ENCODE results near the gene DPF1.
"Not testable (repeated sequence)": the region's sequence is repeated elsewhere in the genome, so short reads cannot be mapped to it uniquely, and the experiment has no call there.

DPF1 gene

GRCh38 chr19:38224014-38224862 lies at the start of gene DPF1:
Gene DPF1 (minus strand): TSS chr19:38224222. CDS start chr19:38224142, 80 bp downstream.
- FAIRE-seq: no peak

DNA sequence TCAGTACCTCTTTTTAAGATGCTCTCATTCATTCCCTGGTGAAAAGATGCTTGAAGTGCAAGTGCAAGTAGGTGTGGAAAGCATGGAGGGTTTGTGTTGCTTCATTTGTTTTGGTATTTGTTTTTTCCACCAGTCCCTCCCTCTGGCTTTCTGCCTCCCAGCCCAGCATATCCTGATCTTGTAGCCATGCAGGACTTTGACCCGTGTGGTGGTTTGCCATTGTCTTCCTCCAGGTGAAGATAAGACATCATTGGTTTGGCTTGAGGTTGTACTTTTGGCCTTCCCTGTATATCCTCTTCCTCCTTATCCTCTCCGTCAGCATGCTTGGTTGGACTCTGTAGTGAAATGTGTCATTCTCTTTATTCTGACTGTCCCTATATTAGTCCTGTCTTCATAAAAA lies 49.5 kb upstream of the DPF1 start:
- FAIRE-seq: no peak

DNA sequence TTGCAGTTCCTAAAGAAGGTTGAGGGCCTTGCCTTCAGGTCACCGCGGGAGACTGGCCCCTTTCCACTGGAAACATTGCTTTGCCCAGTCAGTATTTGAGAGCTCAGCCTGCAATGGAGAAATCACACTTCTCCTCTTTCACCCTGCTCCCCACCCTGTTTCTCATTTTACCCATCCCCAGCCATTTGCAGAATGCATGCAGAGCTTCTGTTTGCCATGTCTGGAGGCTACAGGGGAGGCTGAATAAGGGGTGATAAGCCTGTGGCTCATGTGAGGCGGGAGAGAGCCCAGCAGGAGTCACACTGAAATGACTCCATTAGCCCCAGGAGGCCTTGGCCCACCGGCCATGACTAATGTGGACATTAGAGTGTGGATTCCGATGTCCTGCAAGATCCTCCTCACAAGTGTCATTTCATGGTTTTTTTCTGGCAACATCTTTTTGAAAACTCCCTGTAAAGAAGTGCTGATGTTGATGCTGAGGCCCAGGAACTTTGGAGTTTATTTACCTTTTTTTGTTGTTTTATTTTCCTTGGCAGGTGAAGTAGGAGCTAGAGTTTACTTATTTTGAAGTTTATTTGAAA lies 46.7 kb upstream of the DPF1 start:
- FAIRE-seq: no peak

DNA sequence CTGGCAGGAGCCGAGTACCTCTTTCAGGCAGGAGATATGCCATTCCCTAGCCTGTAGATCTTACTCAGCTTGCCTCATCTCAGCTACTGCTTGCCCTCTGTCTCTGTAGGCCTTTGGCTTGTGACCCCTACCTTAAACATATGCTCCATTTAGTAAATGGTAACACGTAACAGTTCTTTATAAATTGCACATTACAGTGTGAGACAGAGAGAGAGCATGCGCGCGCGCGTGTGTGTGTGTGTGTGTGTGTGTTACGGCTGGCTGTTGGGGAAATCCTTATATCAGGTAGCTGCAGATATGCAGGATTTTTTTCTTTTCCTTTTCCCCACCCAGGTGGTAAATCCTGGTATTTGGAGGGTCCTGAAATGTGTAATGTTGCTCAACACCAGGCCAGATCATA lies 44.5 kb upstream of the DPF1 start:
- FAIRE-seq: no peak

GRCh38 chr19:38267761-38268483 lies 43.9 kb upstream of the DPF1 start:
- no peak for FAIRE-seq

- FAIRE-seq: no peak
These were observed 43.1 kb upstream of the DPF1 start for GRCh38 chr19:38266981-38267597.

DNA sequence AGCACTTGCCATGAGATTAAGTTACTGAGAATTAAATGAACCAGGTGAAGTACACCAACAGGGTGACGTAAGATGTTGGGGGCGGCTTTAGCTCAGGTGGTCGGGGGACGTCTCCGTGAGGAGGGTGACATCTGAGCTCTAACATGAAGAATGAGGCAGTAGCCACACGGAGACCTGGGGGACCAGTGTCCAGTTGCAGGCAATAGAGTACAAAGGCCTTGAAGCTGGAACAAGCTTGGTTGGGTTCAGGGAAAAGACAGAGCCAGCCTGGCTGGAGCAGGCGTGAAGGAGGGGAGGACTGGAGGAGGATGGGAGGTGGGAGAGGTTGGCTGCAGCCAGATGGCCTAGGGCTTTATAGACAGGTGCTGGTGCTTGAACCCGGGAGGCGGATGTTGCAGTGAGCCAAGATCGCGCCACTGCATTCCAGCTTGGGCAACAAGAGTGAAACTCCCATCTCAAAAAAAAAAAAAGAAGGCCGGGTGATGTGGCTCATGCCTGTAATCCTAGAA lies 42.0 kb upstream of the DPF1 start:
- no peak for FAIRE-seq

- FAIRE-seq: no peak
These were observed 41.3 kb upstream of the DPF1 start for GRCh38 chr19:38265213-38265861.

- FAIRE-seq: no peak
These were observed 40.6 kb upstream of the DPF1 start, which contains the start of gene SPINT2 for GRCh38 chr19:38264486-38265212. Gene SPINT2 (plus strand): TSS chr19:38264573. CDS start chr19:38264893, 320 bp downstream.

DNA sequence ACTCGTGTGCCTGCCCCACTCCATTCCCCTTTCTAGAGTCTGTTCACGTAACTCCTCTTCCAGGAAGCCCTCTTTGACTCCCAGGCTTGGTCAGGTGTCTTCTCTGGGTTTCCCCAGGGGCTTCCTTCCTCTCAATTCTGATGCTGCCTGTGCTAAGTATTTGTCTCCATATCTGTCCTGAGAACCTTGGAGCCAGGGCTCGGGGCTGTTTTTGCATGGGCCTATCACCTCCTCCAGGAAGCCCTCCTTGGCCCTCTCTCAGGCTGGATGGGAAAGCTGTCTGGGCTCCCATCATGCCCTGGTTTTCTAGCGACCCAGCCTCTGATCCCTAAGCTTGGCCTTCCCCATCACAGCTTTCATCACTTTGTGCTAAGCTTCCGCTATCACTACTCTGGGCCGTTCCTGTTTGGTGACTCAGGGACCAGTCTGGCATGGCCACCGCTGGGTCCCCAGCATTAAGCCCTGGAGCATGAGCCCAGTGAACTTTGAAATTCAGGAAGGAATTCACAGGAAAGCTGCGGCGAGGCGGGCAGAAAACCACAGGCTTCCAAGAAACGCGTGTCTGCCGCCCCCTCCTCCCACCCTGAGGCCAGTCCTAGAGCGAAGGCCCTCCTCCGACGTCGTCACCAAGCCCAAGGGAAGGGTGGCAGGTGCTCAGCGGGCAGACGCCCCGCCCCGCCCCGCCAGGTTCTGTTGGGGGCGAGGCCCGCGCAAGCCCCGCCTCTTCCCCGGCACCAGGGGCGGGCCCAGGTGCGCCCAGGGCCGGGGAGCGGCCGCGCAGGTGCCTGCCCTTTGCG lies 39.9 kb upstream of the DPF1 start:
- FAIRE-seq: no peak

- FAIRE-seq: no peak
These were observed 38.7 kb upstream of the DPF1 start for GRCh38 chr19:38262585-38263268.

- not testable (repeated sequence) for FAIRE-seq
These were observed 37.9 kb upstream of the DPF1 start for GRCh38 chr19:38261942-38262341.

- no peak for FAIRE-seq
These were observed 31.5 kb upstream of the DPF1 start for GRCh38 chr19:38255383-38256014.

DNA sequence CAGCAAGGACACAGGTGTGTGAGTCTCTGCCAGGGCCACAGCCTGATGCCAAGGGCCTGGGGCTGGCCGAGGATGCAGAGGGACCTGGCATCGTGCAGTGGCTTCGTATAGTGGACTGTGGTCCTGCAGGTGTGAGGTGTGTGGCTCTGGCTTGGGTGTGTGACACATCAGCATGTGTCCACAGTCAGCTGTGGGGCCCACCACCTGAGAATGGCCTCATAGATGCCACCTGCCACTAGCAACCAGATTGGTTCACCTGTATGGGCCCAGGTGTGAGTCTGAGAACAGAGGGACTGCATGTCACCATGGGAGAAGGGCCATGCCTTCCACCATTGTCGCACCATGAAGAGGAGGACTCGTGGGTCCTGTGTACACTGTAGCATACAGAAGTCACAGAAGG lies 29.8 kb upstream of the DPF1 start:
- no peak for FAIRE-seq

DNA sequence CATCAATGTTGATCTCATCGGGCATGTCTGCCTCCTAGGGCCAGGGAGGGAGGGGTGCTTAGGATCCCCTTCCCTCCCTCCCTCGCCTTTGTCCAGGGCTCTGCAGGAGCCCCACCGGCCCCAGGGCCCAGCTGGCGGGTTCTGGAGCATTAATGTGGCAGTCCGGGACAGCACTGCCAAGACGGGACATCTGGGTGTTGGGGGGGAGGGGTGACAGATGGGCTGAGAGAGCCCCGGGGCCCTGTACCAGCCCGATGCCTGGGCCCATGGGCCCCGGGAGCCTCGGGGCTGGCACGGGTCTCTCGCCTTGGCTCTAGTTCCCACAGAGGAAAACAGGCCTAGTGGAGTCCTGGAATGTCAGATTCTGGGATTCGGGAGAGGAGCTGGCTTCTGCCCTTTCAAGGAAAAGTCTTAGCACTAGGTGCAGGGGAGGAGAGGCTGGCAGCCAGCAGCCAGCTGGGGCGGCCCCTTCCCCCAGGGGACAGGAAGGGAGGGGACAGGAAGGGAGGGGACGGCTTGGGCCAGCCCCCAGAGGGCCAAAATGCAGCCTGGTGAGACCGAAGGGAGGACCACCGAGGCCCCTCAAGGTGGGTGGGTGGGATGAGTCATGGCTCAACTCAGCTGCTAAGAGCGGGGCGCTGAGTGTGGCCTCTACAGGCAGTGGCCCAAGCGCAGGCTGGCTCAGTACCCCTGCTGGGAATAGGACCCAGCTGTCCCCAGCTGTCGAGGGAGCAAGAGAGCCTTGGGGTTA lies 29.1 kb upstream of the DPF1 start:
- FAIRE-seq: no peak

DNA sequence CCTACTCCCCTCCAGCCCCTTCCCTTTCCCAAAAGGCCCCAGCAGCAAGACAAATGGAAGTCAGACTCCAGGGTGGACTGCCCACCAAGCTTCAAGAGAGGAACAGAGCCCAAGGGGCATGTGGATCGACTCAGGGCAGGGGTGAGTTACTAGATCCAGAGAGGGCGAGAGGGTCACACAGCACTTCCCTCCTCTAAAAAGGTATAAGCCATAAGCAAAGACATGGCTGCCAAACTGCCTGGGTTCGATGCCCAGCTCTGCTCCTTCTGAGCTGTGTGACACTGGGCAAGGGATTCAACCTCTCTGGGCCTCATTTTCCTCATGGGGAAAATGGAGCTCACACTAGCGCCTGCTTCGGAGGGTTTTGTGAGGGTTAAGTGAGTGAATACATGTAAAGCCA lies 28.4 kb upstream of the DPF1 start:
- no peak for FAIRE-seq

DNA sequence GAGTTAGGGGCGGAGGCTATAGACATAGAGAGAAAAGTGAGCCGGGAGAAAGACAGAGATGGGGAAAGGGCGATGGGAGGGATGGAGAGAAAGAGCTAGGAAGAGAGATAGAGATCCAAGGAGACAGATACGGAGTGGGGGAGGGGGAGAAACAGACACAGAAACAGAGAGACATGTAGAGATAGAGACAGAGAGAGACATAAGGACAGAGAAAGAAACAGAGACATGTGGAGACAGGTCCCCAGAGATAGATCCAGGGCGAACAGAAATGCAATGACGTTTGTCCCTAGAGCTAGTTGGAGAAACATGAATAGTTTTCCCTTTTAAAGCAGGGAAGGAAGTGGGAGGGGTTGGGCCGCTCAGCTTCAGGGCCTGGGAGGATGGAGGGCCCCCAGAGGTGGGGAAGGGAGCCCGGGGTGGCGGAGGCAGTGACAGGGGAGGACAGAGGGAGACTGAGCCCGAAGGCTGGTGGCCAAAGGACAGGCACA lies 27.6 kb upstream of the DPF1 start:
- FAIRE-seq: no peak

DNA sequence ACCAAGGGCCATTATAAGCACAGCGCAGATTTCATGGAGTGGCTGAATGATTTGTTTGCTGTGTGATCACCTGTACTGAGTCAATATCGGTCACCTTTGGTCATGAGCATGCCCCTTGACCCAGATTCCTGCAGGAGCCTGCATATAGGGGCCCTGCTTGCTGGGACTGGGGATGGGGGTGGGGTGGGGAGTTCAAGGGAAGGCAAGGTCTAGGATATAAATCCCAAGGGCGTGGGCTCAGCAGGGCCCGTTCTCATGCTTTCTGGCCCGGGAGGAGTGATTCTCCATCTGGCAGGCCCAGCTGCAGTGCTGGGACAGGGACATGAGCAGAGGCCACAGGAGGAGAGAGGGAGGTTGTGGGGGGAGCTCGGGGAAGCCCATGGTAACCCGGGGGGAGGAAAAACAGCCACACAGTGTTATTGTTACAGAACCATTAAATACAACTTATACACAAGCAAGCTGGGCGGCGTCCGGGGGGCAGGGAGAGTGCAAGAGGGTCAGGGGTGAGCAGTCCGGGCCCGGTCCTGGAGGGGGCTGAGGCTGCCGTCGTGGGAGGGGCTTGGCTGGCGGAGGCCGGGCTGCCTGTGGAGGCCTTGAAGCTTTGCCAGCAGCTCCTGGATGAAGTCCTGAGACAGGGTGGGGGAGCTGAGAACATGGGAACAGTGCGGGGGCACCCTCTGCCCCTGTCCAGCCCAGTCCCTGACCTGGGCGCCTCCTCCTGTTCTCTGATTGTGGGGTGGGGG lies 27.0 kb upstream of the DPF1 start:
- FAIRE-seq: no peak
